Activated CD8-positive, alpha-beta memory T cell treated with anti-CD3 and anti-CD28 coated beads, Interleukin-2, amount 50 U/mL, for 1 hour (primary cell): Measurements from ENCODE around the gene ARHGAP23.

Experiments
- DNase-seq: peaks from one replicate; pipeline ENCODE4 v3.0.0-alpha.2; 2020; ENCODE audit errors: extremely low read depth

The ARHGAP23 gene

GRCh38 chr17:38551121-38551520 lies 122.9 kb downstream of the ARHGAP23 start:
- no peak for DNase-seq

GRCh38 chr17:38552343-38552742 lies 124.1 kb downstream of the ARHGAP23 start:
- no peak for DNase-seq

- no peak for DNase-seq
Measured at GRCh38 chr17:38554430-38555350, 126.4 kb downstream of the ARHGAP23 start.

- DNase-seq, result no peak
Measured at GRCh38 chr17:38556239-38556638, 128.0 kb downstream of the ARHGAP23 start.

GRCh38 chr17:38557396-38557795 lies 129.1 kb downstream of the ARHGAP23 start:
- no peak for DNase-seq

- DNase-seq, result peak; percentile 55
Measured at GRCh38 chr17:38557836-38558727, 129.8 kb downstream of the ARHGAP23 start.

- no peak for DNase-seq
Measured at GRCh38 chr17:38558728-38559050, 130.4 kb downstream of the ARHGAP23 start.

- peak; percentile 61 for DNase-seq
Measured at GRCh38 chr17:38559051-38559879, 131.0 kb downstream of the ARHGAP23 start.

GRCh38 chr17:38559880-38560230 lies 131.6 kb downstream of the ARHGAP23 start:
- no peak for DNase-seq

- no peak for DNase-seq
Measured at GRCh38 chr17:38560503-38561318, 132.4 kb downstream of the ARHGAP23 start.

GRCh38 chr17:38561416-38562214 lies 133.4 kb downstream of the ARHGAP23 start:
- DNase-seq, result no peak
